Stomach (tissue), 9 donors: ENCODE measurements around the gene ATF7. TPM values are rescaled to one million over a fixed set of nuclear protein-coding genes. Genes with fewer than 3 reads are reported as not detected.
"Not testable (repeated sequence)": the region's sequence is repeated elsewhere in the genome, so short reads cannot be mapped to it uniquely, and the experiment has no call there.

ENCODE experiments used
- DNase-seq, 2 donors: peaks; one replicate each; pipeline versions ENCODE4 v3.0.0 to v3.0.0-alpha.2; 2013 to 2019
- H3K27ac ChIP-seq, 5 donors: fragments of 200-600 bp in 4 of 5; sonication (generic) in 4 of 5; one replicate each; pipeline ENCODE4 v1.5.1; 2013 to 2019; ENCODE audit warnings: mild to moderate bottlenecking in 1 of 5, moderate library complexity in 1 of 5
- H3K27me3 ChIP-seq, 3 donors: fragments of 200-600 bp; sonication (generic); one replicate each; pipeline ENCODE4 v1.5.1; 2017 to 2019; ENCODE audit warnings: mixed run types in 1 of 3
- H3K36me3 ChIP-seq, 4 donors: fragments of 200-600 bp; sonication (generic); 1 replicate in 3 of 4; 2 replicates in 1 of 4; pipeline ENCODE4 v1.5.1; 2016 to 2019
- H3K4me1 ChIP-seq, 4 donors: fragments of 200-600 bp; sonication (generic); one replicate each; pipeline ENCODE4 v1.5.1; 2016 to 2019
- H3K4me3 ChIP-seq, 4 donors: fragments of 200-600 bp; sonication (generic) in 3 of 4; one replicate each; pipeline ENCODE4 v1.5.1; 2016 to 2019; ENCODE audit warnings: mild to moderate bottlenecking in 1 of 4
- H3K9me3 ChIP-seq, 4 donors: fragments of 200-600 bp; sonication (generic); one replicate each; pipeline ENCODE4 v1.5.1; 2016 to 2019
- EP300 ChIP-seq: sonication (generic); formaldehyde crosslinking; IDR thresholded peaks from one replicate; pipeline ENCODE4 v1.6.1; 2017; ENCODE audit warnings: antibody characterized with exemption
- POLR2A ChIP-seq, 4 donors: fragments of 450-650 bp; IDR thresholded peaks; one replicate each; pipeline ENCODE4 v1.6.1; 2016; ENCODE audit warnings: antibody characterized with exemption in 4 of 4, control low read depth in 2 of 4, mild to moderate bottlenecking in 1 of 4, moderate library complexity in 1 of 4
- POLR2AphosphoS5 ChIP-seq, 3 donors: sonication (generic); formaldehyde crosslinking; IDR thresholded peaks; one replicate each; pipeline ENCODE4 v1.6.1; 2016; ENCODE audit warnings: antibody characterized with exemption in 3 of 3
- WGBS, 5 donors: extraction: QIAGEN DNeasy Blood & Tissue Kit in 3 of 5; methylation state at CpG; one replicate each; pipeline versions ENCODE4 v1.1.5 to v1.1.7; 2013 to 2018; 5-methylcytosine and 5-hydroxymethylcytosine counted together
- intact Hi-C: fragments of 100-400 bp; cut with DNase I; formaldehyde crosslinking; loops from one replicate; pipeline ENCODE4 v1.15.1; 2023; ENCODE audit warnings: low total_unique reads
- polyA plus RNA-seq, 3 donors: library from polyadenylated mRNA; stranded (reverse); fragments of 200-250 nt; gene quantifications; one replicate each; pipeline ENCODE4 v1.2.3, GENCODE V29; 2013
- total RNA-seq, 5 donors: library from RNA; depleted of rRNA; stranded (reverse); fragments of >200 nt; gene quantifications; one replicate each; pipeline versions ENCODE4 v1.1.0 to v1.2.3, GENCODE V29; 2014 to 2016
- TF ChIP-seq, protein P1 (sequence below), 7 experiments: fragments of 450-650 bp in 4 of 7; fragments of 200-600 bp in 3 of 7; sonication (generic) in 3 of 7; IDR thresholded peaks; one replicate each; pipeline ENCODE4 v1.5.1; 2016 to 2019; ENCODE audit warnings: antibody characterized with exemption in 7 of 7, control low read depth in 2 of 7, mild to moderate bottlenecking in 1 of 7
- donor health status: healthy with polysubstance abuse.
- donor health status: Bipolar disorder and iron deficiency.
- donor health status: healthy.

ATF7 gene
- total and polyA plus RNA-seq, 8 donors, result 9.0 to 93.4 (median 16.3) TPM

DNA sequence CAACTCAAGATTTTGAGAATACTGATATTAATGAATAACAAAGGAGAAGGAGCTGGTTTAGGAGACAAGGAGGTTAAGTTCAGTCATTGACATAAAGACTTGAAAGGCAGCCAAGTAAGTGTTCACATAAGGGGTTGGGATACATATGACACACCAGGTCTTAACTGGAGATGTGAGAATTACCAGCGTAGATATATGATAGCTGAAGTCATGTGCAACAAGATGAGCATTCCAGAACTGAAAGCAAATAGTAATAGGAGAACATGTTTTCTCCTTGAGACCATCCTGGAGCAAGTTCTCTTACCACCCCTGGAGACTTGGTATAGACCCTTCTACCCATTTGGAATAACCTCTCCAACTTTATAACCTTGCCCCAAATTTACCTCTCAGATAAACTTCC, 75.6 kb downstream of the ATF7 start:
- Histone ChIP-seq H3K27ac (no peak overlapping the region), H3K36me3 (peaks cover 32 to 68% (median 56%) of the 10 kb centered on the region in 4 donors), H3K4me3 (no peak overlapping the region), H3K9me3 (no peaks in the 10 kb centered on the region), H3K27me3 (no peaks in the 10 kb centered on the region), H3K4me1 (peaks cover 0 to 10% (median 0%) of the 10 kb centered on the region in 4 donors)
- DNase-seq, result no peak
- intact Hi-C loops, result no loop called here
- WGBS, 5 donors, result 60 to 89% (median 77%) methylated on average over 1 of the region's 1 CpG
- TF ChIP-seq POLR2AphosphoS5 (IDR thresholded peaks at IDR 0.05) (no peak), EP300 (no peak), POLR2A (IDR thresholded peaks at IDR 0.05) (no peak)
- TF ChIP-seq, protein P1, sequence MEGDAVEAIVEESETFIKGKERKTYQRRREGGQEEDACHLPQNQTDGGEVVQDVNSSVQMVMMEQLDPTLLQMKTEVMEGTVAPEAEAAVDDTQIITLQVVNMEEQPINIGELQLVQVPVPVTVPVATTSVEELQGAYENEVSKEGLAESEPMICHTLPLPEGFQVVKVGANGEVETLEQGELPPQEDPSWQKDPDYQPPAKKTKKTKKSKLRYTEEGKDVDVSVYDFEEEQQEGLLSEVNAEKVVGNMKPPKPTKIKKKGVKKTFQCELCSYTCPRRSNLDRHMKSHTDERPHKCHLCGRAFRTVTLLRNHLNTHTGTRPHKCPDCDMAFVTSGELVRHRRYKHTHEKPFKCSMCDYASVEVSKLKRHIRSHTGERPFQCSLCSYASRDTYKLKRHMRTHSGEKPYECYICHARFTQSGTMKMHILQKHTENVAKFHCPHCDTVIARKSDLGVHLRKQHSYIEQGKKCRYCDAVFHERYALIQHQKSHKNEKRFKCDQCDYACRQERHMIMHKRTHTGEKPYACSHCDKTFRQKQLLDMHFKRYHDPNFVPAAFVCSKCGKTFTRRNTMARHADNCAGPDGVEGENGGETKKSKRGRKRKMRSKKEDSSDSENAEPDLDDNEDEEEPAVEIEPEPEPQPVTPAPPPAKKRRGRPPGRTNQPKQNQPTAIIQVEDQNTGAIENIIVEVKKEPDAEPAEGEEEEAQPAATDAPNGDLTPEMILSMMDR (IDR thresholded peaks at IDR 0.05), result no peak

DNA sequence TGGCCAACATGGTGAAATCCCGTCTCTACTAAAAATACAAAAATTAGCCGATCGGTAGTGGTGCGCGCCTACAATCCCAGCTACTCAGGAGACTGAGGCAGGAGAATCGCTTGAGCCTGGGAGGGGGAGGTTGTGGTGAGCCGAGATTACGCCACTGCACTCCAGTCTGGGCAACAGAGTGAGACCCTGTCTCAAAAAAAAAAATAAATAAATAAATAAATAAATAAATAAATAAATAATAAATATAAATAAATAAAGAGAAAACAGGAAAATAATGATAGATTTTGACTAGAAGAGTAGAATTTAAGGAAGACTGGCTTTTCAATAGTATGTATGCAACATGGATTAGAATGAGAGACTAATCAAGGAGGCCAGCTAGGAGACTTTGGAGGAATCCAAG, 76.1 kb downstream of the ATF7 start:
- 98 to 99% (median 98%) methylated on average over 8 of the region's 8 CpGs for WGBS, 5 donors
- DNase-seq, H3K9me3 ChIP-seq, H3K27me3 ChIP-seq, H3K4me3 ChIP-seq, H3K27ac ChIP-seq, intact Hi-C loops: not testable (repeated sequence)
- H3K4me1 ChIP-seq, result peaks cover 0 to 13% (median 0%) of the 10 kb centered on the region in 4 donors
- peaks cover 32 to 72% (median 60%) of the 10 kb centered on the region in 4 donors for H3K36me3 ChIP-seq

DNA sequence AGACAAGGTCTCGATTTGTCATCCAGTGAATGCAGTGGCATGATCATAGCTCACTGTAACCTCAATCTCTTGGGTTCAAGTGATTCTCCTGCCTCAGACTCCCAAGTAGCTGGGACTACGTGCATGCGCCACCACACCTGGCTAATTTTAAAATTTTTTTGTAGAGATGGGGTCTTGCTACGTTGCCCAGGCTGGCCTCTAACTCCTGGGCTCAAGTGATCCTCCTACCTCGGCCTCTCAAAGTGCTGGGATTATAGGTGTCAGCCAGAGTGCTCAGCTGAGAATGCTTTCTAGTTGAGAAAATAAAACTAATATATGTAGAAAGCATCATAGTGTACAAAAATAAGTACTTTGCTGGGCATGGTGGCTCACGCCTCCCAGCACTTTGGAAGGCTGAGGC, 77.8 kb downstream of the ATF7 start:
- H3K9me3 ChIP-seq, H3K4me3 ChIP-seq, DNase-seq, H3K27ac ChIP-seq, H3K27me3 ChIP-seq: not testable (repeated sequence)
- Histone ChIP-seq H3K36me3 (peaks cover 32 to 66% (median 65%) of the 10 kb centered on the region in 4 donors), H3K4me1 (peaks cover 0 to 31% (median 5%) of the 10 kb centered on the region in 4 donors)
- 96 to 99% (median 98%) methylated on average over 6 of the region's 6 CpGs for WGBS, 5 donors
- intact Hi-C loops, result loop anchor here (5.0 kb wide), 1 partner anchor 129 kb away; the partner anchor contains the start of gene ATP5MC2

DNA sequence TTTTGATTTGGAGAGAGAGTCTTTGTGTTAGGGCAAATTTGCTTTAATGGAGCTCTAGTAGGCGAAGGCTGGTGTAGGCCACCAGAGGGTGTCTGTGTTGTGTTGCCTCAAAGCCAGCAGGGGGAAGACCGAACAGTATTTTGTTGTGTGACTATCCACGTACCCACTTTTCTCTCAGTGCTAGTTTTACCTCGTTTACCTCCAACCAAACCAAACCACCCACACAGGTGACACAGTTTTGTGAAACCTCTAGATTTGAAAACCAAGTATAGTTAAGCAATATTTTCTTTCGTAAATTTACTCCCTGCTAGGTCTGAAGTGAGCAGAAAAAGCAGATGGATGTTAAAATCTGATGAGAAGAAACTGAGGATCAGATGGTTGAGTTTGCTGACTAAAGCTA, 82.6 kb downstream of the ATF7 start:
- intact Hi-C loops, result no loop called here
- H3K27ac ChIP-seq, result peak overlapping the region in 3 of 5 donors; percentile 60 to 66 (median 66)
- H3K36me3 ChIP-seq, result peaks cover 20 to 74% (median 70%) of the 10 kb centered on the region in 4 donors

DNA sequence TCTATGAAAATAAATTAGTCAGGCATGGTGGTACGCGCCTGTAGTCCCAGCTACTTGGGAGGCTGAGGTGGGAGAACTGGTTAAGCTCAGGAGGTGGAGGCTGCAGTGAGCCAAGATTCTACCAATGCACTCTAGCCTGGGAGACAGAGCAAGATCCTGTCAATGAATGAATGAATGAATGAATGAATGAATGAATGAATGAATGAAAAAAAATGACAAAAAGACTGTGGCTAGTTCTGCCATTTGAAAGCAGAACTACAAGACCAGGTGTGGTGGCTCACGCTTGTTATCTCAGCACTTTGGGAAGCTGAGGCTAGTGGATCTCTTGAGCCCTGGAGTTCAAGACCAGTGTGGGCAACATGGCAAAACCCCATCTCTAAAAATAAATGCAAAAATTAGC, 86.7 kb downstream of the ATF7 start:
- intact Hi-C loops, result no loop called here

More for the DNA sequence above, 82.6 kb downstream of the ATF7 start:
- H3K9me3 ChIP-seq, result no peaks in the 10 kb centered on the region
- TF ChIP-seq POLR2A (IDR thresholded peaks at IDR 0.05) (no peak), POLR2AphosphoS5 (IDR thresholded peaks at IDR 0.05) (peak in 1 of 3 donors; percentile 66)
- TF ChIP-seq, protein P1 (IDR thresholded peaks at IDR 0.05), result peak in 5 of 7 experiments; percentile 71 to 92 (median 85)
- WGBS, 5 donors, result 18 to 25% (median 23%) methylated on average over 5 of the region's 5 CpGs
- peak; percentile 48 to 88 for DNase-seq
- no peak overlapping the region for H3K4me3 ChIP-seq
- no peaks in the 10 kb centered on the region for H3K27me3 ChIP-seq
- peaks cover 7 to 32% (median 15%) of the 10 kb centered on the region in 4 donors for H3K4me1 ChIP-seq

More for the DNA sequence above, 86.7 kb downstream of the ATF7 start:
- TF ChIP-seq POLR2AphosphoS5 (IDR thresholded peaks at IDR 0.05), result no peak
- no peak for TF ChIP-seq EP300
- TF ChIP-seq, protein P1 (IDR thresholded peaks at IDR 0.05), result no peak
- no peak for TF ChIP-seq POLR2A (IDR thresholded peaks at IDR 0.05)
- 94 to 99% (median 98%) methylated on average over 3 of the region's 3 CpGs for WGBS, 5 donors
- no peaks in the 10 kb centered on the region for H3K27me3 ChIP-seq
- peaks cover 10 to 37% (median 25%) of the 10 kb centered on the region in 4 donors for H3K4me1 ChIP-seq
- peak overlapping the region in 3 of 5 donors; percentile 55 to 72 (median 69) for H3K27ac ChIP-seq
- H3K9me3 ChIP-seq, result no peaks in the 10 kb centered on the region
- DNase-seq, result no peak
- H3K36me3 ChIP-seq, result peaks cover 38 to 86% (median 81%) of the 10 kb centered on the region in 4 donors
- H3K4me3 ChIP-seq, result no peak overlapping the region
